A549 (cell line): ENCODE data around the gene LPAR5. TPM values are rescaled to one million over a fixed set of nuclear protein-coding genes. Genes with fewer than 3 reads are reported as not detected.
A peak's percentile ranks its signal among the peaks of the same experiment; 100 is the strongest.

ENCODE experiments used
- ATAC-seq, 2 experiments: fragments of 200-7000 bp in 1 of 2; fragments of >200 bp in 1 of 2; cut with Nextera tagmentation in 1 of 2; cut with Tn5 transposase in 1 of 2; 3 replicates each; pipeline versions ENCODE4 v1.8.0 to v1.9.1; 2018 to 2020; ENCODE audit warnings: mild to moderate bottlenecking in 1 of 2, moderate library complexity in 1 of 2
- CTCF ChIA-PET: fragments of 300-600 bp; sonication (Branson Sonifier 250); formaldehyde crosslinking; extraction: SDS; loops from one replicate; lab custom pipeline; 2021; ENCODE audit warnings: antibody characterized with exemption, inconsistent platforms; lab: Yijun Ruan, JAX
- POLR2A ChIA-PET: fragments of 350-600 bp; formaldehyde crosslinking; extraction: SDS; loops from one replicate; lab custom pipeline; 2021; ENCODE audit warnings: antibody characterized with exemption, inconsistent platforms; lab: Yijun Ruan, JAX
- DNase-seq, 2 experiments: peaks; one replicate each; pipeline versions ENCODE4 v3.0.0 to v3.0.0-alpha.2; 2011 to 2016; ENCODE audit warnings: low read depth in 1 of 2, low spot score in 1 of 2
- FAIRE-seq: peaks from 2 replicates; lab custom pipeline; 2011; peaks lifted over from hg19 to GRCh38; lab: Jason Lieb, UNC
- H3K27ac ChIP-seq, 2 experiments: fragments of >200 bp; sonication (Bioruptor Twin); formaldehyde crosslinking; 3 replicates each; pipeline ENCODE4 v1.5.1; 2016 to 2017
- H3K4me1 ChIP-seq: fragments of >200 bp; sonication (Bioruptor Twin); formaldehyde crosslinking; 3 replicates; pipeline ENCODE4 v1.6.1; 2016
- H3K4me2 ChIP-seq: fragments of >200 bp; sonication (Bioruptor Twin); formaldehyde crosslinking; 3 replicates; pipeline ENCODE4 v1.6.1; 2016
- H3K4me3 ChIP-seq: fragments of >200 bp; sonication (Bioruptor Twin); formaldehyde crosslinking; 3 replicates; pipeline ENCODE4 v1.5.1; 2016
- H3K9me3 ChIP-seq: fragments of >200 bp; sonication (Bioruptor Twin); formaldehyde crosslinking; 3 replicates; pipeline ENCODE4 v1.6.1; 2016
- CEBPB ChIP-seq, 2 experiments: fragments of >200 bp in 1 of 2; sonication (Bioruptor Twin) in 1 of 2; formaldehyde crosslinking in 1 of 2; IDR thresholded peaks; 2 replicates each; pipeline ENCODE4 v1.6.1; 2012 to 2016
- CHD2 ChIP-seq: fragments of 150-350 bp; IDR thresholded peaks from 2 replicates; pipeline ENCODE4 v1.6.1; 2014; ENCODE audit warnings: low read length; ENCODE audit not compliant: partially characterized antibody
- FOSL2 ChIP-seq, 2 experiments: fragments of 450-650 bp in 1 of 2; fragments of >200 bp in 1 of 2; sonication (Bioruptor Twin) in 1 of 2; formaldehyde crosslinking; IDR thresholded peaks; 2 replicates each; pipeline versions ENCODE4 v1.5.0 to v1.6.1; 2016 to 2020; ENCODE audit warnings: mild to moderate bottlenecking in 1 of 2, moderate library complexity in 1 of 2
- HEYL ChIP-seq: fragments of 250-450 bp; sonication (Bioruptor Pico); IDR thresholded peaks from 2 replicates; pipeline ENCODE4 v1.8.0; 2021; ENCODE audit warnings: mild to moderate bottlenecking, moderate library complexity
- HOXB5 ChIP-seq: fragments of 250-450 bp; sonication (Bioruptor Pico); IDR thresholded peaks from 2 replicates; pipeline ENCODE4 v1.5.0; 2020; ENCODE audit warnings: mild to moderate bottlenecking, moderate library complexity
- MAFK ChIP-seq: fragments of 450-650 bp; IDR thresholded peaks from 2 replicates; pipeline ENCODE4 v1.6.1; 2014; ENCODE audit not compliant: partially characterized antibody
- RAD21 ChIP-seq, 2 experiments: fragments of >200 bp in 1 of 2; sonication (Bioruptor Twin) in 1 of 2; formaldehyde crosslinking in 1 of 2; IDR thresholded peaks in 1 of 2; conservative IDR thresholded peaks in 1 of 2; 2 replicates in 1 of 2; 3 replicates in 1 of 2; pipeline ENCODE4 v1.6.1; 2012 to 2018; ENCODE audit warnings: inconsistent platforms in 1 of 2
- RARB ChIP-seq: fragments of 250-450 bp; sonication (Bioruptor Pico); IDR thresholded peaks from 2 replicates; pipeline ENCODE4 v1.8.0; 2021; ENCODE audit warnings: mild to moderate bottlenecking, moderate library complexity
- SMC3 ChIP-seq: fragments of >200 bp; sonication (Bioruptor Twin); formaldehyde crosslinking; IDR thresholded peaks from 3 replicates; pipeline ENCODE4 v1.6.1; 2018; ENCODE audit warnings: inconsistent platforms
- ZSCAN20 ChIP-seq: fragments of 250-450 bp; sonication (Bioruptor Pico); IDR thresholded peaks from 2 replicates; pipeline ENCODE4 v1.8.0; 2022; ENCODE audit warnings: mild to moderate bottlenecking, moderate library complexity
- WGBS: methylation state at CpG from one replicate; pipeline ENCODE4 v1.1.6; 2017; ENCODE audit errors: missing lambda C conversion rate; 5-methylcytosine and 5-hydroxymethylcytosine counted together
- polyA minus RNA-seq: library from RNA; depleted of rRNA, polyadenylated mRNA; stranded (reverse); fragments of >200 nt; gene quantifications from 2 replicates; pipeline ENCODE4 v1.2.3, GENCODE V29; 2011; rRNA and poly(A)+ RNA removed
- polyA plus RNA-seq, 4 experiments: library from polyadenylated mRNA; depleted of rRNA in 3 of 4; stranded (reverse); fragments of >200 nt; fragmentation: RNase III in 1 of 4; extraction: RNeasy Plus Mini Kit Qiagen cat#74134 plus additional on column Dnase treatment in 1 of 4; gene quantifications; 2 replicates in 3 of 4; 3 replicates in 1 of 4; pipeline ENCODE4 v1.2.3, GENCODE V29; 2011 to 2017
- TF ChIP-seq, protein P1 (sequence below): fragments of >200 bp; sonication (Bioruptor Twin); formaldehyde crosslinking; IDR thresholded peaks from 2 replicates; pipeline ENCODE4 v1.6.1; 2016
- TF ChIP-seq, protein P2 (sequence below): fragments of 250-450 bp; sonication (Bioruptor Pico); IDR thresholded peaks from 2 replicates; pipeline ENCODE4 v1.5.0; 2020; ENCODE audit warnings: low read depth, mild to moderate bottlenecking, moderate library complexity
- TF ChIP-seq, protein P3 (sequence below): IDR thresholded peaks from 2 replicates; pipeline ENCODE4 v1.6.1; 2012; ENCODE audit warnings: low read depth, borderline replicate concordance
- TF ChIP-seq, protein P4 (sequence below): fragments of 450-650 bp; IDR thresholded peaks from 2 replicates; pipeline ENCODE4 v1.6.1; 2014; ENCODE audit warnings: antibody characterized with exemption
- TF ChIP-seq, protein P5 (sequence below): fragments of >200 bp; sonication (Bioruptor Twin); formaldehyde crosslinking; IDR thresholded peaks from 3 replicates; pipeline ENCODE4 v1.5.1; 2016

Gene LPAR5
- polyA plus RNA-seq (2011; rRNA removed) (0.74 and 0.97 TPM in 2 replicates), polyA plus RNA-seq (2017; fragmentation: RNase III; extraction: RNeasy Plus Mini Kit Qiagen cat#74134 plus additional on column Dnase treatment) (0.29 to 0.66 TPM (median 0.58 TPM) in 3 replicates), polyA minus RNA-seq (0.68 and 1.1 TPM in 2 replicates)
- polyA plus RNA-seq (2012; cell fraction: cytosol; rRNA removed), result 0.98 and 1.5 TPM in 2 replicates
- 2.1 TPM in 2 replicates for polyA plus RNA-seq (2012; cell fraction: nucleus; rRNA removed)

DNA sequence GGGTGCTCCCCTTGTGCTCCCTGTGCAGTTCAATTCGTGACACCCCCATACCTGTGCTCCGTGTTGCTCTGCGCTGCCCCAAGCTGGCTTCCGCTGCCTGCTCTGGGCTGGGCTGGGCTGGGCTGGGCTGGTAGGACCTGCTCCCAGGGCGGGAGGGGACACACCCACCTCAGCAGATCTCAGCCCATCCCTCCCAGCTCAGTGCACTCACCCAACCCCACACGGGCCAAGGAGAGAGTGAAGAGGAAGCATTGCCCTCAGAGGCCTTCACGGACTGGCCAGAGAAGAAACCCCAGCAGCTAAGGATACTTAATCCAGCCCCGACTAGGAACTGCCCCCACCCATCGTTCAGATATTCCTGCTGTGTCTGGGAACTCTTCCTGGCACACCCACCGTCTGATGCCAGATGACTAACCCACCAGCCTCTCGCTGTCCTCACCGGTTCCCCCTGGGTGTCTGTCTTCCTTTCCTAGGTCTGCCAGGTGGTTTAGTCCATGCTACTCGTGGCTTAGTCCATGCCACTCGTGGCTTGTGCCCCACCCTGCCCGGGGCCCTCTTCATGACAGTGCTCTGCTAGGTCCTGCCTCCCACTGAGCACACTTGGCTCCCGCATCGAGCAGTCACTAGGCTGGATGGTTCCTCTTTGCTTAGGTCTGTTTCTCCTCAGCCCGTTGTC is at the start of gene LPAR5:
Gene LPAR5, minus strand, starts transcription at position 104 of the 676 bp plus-strand sequence. CDS start 14,711 bp downstream, outside the sequence.
- Histone ChIP-seq H3K4me1 (peaks cover 26% of the 10 kb centered on the region), H3K4me2 (peak within 1 kb of the TSS; percentile 74), H3K9me3 (no peaks in the 10 kb centered on the region), H3K27ac (peak within 1 kb of the TSS; percentile 56 to 63), H3K4me3 (no peak within 1 kb of the TSS)
- peak; percentile 48 to 66 for DNase-seq
- CTCF ChIA-PET, result interaction anchor here (1.1 to 1.5 kb wide), 3 partner anchors 8 to 22 kb away, joined by 3 to 4 read pairs (median 3); no protein-coding TSS in a partner anchor
- TF ChIP-seq, protein P1, sequence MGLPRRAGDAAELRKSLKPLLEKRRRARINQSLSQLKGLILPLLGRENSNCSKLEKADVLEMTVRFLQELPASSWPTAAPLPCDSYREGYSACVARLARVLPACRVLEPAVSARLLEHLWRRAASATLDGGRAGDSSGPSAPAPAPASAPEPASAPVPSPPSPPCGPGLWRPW, result no peak
- TF ChIP-seq, protein P2, sequence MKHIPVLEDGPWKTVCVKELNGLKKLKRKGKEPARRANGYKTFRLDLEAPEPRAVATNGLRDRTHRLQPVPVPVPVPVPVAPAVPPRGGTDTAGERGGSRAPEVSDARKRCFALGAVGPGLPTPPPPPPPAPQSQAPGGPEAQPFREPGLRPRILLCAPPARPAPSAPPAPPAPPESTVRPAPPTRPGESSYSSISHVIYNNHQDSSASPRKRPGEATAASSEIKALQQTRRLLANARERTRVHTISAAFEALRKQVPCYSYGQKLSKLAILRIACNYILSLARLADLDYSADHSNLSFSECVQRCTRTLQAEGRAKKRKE (CRISPR knock-in tag), result no peak
- TF ChIP-seq, protein P3, sequence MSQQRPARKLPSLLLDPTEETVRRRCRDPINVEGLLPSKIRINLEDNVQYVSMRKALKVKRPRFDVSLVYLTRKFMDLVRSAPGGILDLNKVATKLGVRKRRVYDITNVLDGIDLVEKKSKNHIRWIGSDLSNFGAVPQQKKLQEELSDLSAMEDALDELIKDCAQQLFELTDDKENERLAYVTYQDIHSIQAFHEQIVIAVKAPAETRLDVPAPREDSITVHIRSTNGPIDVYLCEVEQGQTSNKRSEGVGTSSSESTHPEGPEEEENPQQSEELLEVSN, result no peak
- TF ChIP-seq, protein P4, sequence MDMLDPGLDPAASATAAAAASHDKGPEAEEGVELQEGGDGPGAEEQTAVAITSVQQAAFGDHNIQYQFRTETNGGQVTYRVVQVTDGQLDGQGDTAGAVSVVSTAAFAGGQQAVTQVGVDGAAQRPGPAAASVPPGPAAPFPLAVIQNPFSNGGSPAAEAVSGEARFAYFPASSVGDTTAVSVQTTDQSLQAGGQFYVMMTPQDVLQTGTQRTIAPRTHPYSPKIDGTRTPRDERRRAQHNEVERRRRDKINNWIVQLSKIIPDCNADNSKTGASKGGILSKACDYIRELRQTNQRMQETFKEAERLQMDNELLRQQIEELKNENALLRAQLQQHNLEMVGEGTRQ, result 0 out of 2 replicates have a peak, but pooled peaks have one; percentile 7
- TF ChIP-seq FOSL2 (IDR thresholded peaks at IDR 0.05), result no peak
- 0 out of 2 replicates have a peak, but pooled peaks have one; percentile 5 for TF ChIP-seq FOSL2 (CRISPR knock-in tag; IDR thresholded peaks at IDR 0.05)
- no peak for FAIRE-seq
- ATAC-seq, result peak; percentile 59 to 76
- WGBS, result 34% methylated on average over 18 of the region's 18 CpGs
- POLR2A ChIA-PET, result interaction anchor here (0.7 kb wide), 1 partner anchor 53 kb away, joined by 3 read pairs; the partner anchor contains the start of gene ZNF384

DNA sequence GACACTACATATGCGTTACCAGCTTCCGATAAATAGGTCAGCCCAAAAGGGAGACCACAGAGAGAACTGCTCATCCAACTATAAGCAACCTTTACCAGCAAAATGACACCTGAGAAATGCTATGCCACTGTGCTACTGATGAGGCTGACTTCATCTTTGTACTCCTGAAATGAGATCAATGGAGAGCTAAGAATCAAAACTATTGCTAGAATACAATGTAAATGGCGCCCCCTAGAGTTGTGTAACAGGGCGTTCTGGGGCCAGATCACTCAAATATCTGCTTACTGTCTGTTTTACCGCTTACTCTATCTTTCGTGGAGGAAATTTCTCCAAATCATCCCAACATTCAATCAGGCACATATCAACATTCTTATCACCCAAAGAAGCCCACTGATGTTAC is 48.9 kb upstream of the LPAR5 start:
- Histone ChIP-seq H3K4me1 (peaks cover 13% of the 10 kb centered on the region; the same call in 2 of the 3 replicates), H3K4me3 (no peak overlapping the region), H3K4me2 (no peak overlapping the region), H3K27ac (no peak overlapping the region), H3K9me3 (no peaks in the 10 kb centered on the region)
- WGBS, result 63% methylated on average over 6 of the region's 6 CpGs
- TF ChIP-seq RARB, result no peak
- TF ChIP-seq RAD21 (conservative IDR thresholded peaks at IDR 0.05 in 1 of 2, IDR thresholded peaks at IDR 0.05 in 1 of 2), result peak; percentile 41 to 55; a peak in 3 of 5 replicates
- TF ChIP-seq MAFK, result peak; percentile 31
- TF ChIP-seq SMC3, result peak; percentile 21; the same call in 1 of the 3 replicates
- TF ChIP-seq ZSCAN20, result no peak
- TF ChIP-seq CEBPB (IDR thresholded peaks at IDR 0.05), result peak in 1 of 2 experiments; percentile 60; a peak in 2 of 4 replicates
- TF ChIP-seq, protein P5, sequence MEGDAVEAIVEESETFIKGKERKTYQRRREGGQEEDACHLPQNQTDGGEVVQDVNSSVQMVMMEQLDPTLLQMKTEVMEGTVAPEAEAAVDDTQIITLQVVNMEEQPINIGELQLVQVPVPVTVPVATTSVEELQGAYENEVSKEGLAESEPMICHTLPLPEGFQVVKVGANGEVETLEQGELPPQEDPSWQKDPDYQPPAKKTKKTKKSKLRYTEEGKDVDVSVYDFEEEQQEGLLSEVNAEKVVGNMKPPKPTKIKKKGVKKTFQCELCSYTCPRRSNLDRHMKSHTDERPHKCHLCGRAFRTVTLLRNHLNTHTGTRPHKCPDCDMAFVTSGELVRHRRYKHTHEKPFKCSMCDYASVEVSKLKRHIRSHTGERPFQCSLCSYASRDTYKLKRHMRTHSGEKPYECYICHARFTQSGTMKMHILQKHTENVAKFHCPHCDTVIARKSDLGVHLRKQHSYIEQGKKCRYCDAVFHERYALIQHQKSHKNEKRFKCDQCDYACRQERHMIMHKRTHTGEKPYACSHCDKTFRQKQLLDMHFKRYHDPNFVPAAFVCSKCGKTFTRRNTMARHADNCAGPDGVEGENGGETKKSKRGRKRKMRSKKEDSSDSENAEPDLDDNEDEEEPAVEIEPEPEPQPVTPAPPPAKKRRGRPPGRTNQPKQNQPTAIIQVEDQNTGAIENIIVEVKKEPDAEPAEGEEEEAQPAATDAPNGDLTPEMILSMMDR, result peak; percentile 67
- DNase-seq (peak; percentile 56 to 69), ATAC-seq (no peak), FAIRE-seq (no peak)
- POLR2A ChIA-PET, result interaction anchor here (1.2 to 1.4 kb wide), 2 partner anchors 9 to 39 kb away, joined by 3 to 4 read pairs; partner anchors contain the start of gene COPS7A
- CTCF ChIA-PET, result interaction anchor here (0.6 to 2.3 kb wide), 23 partner anchors 8 to 121 kb away, joined by 3 to 10 read pairs (median 4); partner anchors contain the start of gene COPS7A

DNA sequence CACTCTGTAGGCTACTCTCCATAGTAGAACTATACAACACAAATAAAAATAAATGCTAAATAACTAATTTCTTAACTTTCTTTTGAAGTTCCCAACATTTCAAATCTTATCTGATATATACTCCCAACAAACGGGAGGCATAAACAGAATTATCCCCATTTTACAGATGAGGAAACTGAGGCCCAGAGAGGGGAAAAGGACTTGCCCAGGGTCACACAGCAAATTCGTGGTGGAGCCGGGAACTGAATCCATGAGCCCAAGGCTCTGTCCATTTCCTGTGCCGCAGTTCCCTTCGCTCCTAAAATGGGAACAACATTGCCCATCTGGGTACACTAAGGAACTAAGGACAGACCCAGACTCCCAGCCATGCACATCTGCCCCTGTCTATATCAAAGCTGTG is 41.2 kb upstream of the LPAR5 start:
- TF ChIP-seq, protein P2 (CRISPR knock-in tag), result no peak
- TF ChIP-seq HEYL (CRISPR knock-in tag), result no peak
- no peak for TF ChIP-seq HOXB5 (CRISPR knock-in tag)
- TF ChIP-seq, protein P3, result no peak
- no peak for TF ChIP-seq CHD2
- Histone ChIP-seq H3K27ac (no peak overlapping the region), H3K4me3 (no peak overlapping the region), H3K9me3 (no peaks in the 10 kb centered on the region), H3K4me1 (no peaks in the 10 kb centered on the region), H3K4me2 (no peak overlapping the region)
- ChIA-PET POLR2A (no interaction called here), CTCF (interaction anchor here (1.0 to 3.1 kb wide), 4 partner anchors 8 to 76 kb away, joined by 3 to 11 read pairs (median 4); partner anchors contain the start of gene MLF2)
- DNase-seq (no peak), ATAC-seq (no peak), FAIRE-seq (no peak)
- WGBS, result 87% methylated on average over 5 of the region's 5 CpGs
